GM21528 (cell line): Measurements from ENCODE around the gene VPS35L.

Experiments used
- ATAC-seq: cut with Tn5 transposase; IDR thresholded peaks from one replicate; pipeline ENCODE4 v1.9.1; 2021; ENCODE audit warnings: mild to moderate bottlenecking, moderate library complexity; ENCODE audit not compliant: unreplicated experiment, low FRiP score

VPS35L gene

DNA sequence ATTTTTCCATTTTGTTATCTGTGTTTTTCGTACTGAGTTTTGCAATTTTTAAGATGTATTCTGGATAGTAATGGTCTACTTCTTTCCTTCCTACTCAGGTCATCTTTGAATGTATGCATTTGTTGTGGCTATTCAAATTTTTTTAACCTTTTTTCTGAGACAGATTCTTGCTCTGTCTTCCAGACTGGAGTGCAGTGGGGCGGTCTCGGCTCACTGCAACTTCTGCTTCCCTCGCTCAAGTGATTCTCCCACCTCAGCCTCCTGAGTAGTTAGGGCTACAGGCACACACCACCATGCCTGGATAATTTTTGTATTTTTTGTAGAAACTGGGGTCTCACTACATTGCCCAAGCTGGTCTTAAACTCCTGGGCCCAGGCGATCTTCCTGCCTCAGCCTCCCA is 33.6 kb downstream of the VPS35L start:
- ATAC-seq = no peak

DNA sequence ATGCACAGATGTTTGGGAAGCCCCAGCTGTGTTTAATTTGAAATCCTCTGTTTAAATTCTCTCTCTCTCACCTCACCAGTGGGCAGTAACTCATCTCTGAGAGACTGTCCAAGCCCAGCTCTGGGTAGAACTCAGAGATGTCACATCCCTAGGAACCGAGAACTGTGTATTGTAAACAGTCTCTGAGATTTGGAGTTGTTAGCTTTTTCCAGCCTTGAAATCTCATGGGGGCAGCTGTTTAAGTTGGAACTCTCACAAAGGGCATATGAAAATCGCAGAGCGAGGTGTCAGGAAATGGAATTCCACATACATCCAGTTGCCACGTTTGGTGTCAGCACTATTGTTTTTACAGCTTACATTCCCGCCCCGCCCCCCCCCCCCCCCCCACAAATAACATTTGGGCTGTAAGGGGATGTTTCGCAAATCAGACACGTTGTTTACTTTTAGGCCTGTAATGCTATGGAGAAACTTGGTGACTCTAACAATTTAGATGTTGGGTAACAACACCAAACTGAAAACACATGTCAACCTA is 34.3 kb downstream of the VPS35L start:
- no peak for ATAC-seq

DNA sequence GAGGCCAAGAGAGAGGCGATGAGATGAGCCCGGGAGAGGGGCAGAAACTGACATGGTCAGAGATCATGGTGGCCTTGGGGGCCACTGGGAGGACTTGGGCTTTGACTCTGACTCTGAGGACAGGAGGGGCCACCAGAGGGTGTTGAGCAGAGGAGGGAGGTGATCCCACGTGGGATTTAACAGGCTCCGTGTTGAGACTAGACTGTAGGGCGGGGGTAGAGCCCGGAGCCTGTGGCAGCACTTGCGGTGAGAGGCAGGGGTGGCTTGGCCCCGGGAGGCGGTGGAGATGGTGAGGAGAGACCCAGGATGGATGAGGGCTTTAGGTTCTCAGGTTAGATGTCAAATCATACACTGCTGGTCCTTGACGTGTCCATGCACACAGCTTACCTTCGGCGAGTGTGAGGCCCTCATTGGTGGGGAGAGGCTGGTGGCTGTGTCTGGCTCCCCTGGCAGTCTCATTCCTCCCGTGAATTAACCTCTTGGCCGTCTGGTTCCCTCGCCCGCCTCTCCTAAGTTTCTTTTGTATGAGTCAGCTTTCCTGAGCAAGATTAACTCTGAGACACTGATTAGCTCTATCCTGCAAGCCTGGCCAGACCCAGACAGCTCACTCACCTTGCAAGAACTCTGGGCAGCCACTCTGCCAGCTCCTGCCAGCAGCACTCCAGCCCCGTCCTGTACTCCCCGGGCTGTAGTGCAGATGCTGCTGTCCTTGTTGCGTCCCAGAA is 39.7 kb downstream of the VPS35L start:
- ATAC-seq = no peak

DNA sequence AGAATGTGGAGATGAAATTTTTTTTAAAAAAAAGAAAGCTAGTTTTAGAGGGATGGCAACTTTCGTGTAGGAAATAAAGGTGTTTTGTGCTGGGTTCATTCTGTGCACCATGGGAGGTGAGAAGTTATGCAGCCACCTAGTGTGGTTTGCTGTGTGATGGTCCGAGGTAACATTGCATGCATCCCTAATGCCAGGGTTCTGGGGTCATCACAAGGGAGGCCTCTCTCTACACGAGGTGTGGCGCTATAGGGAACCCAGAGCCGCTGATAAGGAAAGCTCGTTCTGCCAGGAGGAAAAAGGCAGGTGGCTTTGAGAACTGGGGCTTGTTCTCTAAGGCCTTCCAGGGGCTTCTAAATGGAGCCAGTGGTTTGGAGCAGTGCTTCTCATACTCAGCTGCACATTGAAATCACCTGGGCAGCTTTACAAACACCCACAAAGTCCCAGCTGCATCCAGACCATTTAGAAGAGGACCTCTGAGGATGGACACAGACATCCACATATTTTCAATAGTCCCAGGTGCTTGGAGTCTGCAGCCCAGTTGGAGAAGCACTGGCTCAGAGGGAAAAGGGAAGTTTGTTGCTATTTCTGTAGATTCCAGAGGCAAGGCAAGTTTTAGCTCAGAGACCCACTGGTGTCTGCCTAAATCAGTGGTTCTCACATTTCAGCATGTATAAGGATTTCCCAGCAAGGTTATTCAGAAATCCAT is 43.5 kb downstream of the VPS35L start:
- no peak for ATAC-seq

DNA sequence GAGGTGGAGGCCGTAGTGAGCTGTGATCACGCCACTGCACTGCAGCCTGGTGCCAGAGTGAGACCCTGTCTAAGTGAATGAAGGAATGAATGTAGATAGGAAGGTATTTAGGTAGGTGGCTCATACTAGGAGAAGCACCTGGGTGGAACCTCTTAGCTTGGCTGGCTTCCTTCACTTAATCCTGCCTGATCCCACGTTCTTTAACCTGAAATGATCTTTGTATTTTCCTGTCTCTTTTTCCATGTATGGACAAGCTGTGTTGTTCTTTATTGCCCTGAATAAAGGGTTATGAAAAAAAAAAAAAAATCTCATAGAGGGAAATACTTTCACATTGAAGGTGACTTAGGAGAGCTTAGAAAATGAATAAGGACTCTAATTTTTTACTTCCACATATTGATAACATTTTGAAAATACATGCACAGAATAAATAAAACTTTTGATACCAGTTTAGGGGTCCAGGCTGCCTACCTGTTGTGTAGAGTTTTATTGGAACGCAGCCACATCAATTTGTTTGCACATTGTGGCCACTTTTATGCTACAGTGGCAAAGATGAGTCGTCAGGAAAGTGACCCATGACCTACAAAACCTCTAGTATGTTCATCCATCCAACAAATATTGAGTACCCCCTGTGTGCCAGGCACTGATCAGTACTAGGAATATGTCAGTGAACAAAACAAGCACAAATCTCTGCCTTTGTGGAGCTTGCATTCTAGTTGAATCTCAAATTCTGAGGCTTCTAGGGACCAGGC is 44.6 kb downstream of the VPS35L start:
- ATAC-seq = no peak

DNA sequence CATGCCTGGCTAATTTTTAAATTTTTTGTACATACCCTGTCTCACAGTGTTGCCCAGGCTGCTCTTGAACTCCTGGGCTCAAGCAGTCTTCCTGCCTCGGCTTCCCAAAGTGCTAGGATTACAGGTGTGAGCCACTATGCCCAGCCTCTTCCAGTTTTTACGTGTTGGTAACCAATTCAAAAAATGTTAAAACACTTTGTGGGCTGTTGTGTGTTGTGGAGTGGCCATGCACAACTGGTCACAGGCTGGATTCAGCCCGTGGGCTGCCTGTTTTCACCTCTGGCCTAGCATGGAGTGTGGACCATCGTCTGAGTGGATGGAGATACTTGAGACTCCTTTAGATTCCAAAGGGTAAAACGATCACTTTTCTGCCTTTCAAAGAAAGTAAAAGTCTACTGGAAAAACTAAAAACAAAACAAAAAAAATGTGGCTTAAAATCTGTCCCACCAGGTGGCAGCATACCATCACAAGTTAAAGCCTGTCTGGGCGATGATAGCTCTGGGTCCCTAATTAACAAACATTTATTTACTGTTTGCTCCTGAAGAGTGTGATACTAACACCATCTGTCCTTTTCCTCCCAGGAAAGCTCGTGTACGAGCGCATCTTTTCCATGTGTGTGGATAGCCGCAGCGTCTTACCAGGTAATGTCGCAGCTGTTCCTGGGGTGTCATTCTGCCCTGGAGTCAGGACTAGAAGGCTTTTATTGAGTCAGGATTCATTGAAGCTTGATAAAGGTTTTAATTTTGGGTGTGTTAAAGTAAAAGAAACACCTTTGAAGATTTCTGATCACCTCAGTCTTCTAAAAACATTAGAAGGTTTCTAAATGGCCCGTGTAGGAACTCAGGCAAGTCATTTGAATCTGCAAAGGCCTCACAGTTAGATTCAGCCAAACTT is 45.8 kb downstream of the VPS35L start:
- no peak for ATAC-seq

DNA sequence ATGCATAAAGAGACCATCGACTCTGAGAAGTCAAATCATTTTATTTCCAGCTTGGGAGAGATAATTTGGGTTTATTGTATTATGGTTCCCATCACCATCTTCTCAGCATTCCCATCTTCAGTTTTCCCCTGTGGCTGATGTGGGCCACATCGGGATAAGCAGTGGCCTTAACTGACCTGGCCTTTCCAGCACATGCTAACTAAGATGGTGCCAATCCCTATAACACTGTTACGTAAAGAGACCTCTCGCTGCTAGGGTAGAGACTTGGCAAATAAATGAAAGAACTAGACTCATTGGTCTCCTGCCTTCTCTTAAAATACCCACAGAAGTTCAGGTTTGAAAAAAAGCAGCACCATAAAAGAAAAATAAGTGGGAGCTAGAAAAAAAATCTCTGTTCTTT is 49.4 kb downstream of the VPS35L start:
- ATAC-seq = no peak

DNA sequence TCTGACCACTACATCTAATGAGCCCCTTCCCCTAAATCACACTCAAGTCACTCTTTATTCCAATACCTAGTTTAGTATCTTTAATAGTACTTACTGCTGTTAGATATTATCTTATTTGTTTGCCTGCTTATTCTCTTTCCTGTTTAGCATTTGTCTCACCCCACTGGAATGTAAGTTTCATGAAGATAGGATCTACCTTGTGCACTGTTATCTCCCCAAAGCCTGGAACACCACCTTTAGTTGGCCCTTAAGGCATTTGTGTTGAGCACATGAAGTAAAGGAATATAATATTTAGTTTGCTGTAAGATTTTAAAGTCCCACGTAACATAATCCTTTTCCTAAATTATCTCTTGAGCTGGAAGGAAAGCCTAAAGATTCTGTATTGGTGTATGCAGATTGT is 50.2 kb downstream of the VPS35L start:
- no peak for ATAC-seq

DNA sequence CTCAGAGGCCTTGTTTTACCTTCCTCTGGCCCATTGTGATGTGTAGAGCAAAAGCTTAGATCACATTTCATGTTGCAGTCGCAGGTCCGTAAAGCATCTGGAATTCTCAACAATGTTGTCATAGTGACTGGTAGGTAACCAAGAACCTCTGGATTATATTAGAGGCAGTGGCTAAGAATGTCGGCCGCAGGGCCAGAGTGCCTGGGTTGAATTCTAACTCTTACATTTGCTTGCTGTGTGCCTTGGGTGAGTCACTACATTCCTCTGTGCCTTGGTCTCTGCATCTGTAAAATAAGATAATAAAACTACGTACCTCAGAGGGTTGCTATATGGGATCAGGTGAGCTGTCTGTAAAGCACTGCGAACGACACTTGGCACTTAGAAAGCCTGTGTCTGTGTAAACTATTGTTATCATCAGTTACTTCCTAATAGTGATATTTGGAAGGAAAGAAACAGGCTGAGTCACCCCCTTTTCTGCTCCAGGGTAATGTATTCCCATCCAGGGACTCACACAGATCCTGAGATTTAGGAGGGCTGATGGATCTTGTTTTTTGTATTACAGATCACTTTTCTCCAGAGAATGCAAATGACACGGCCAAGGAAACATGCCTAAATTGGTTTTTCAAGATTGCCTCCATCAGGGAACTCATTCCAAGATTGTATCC is 52.2 kb downstream of the VPS35L start:
- ATAC-seq = no peak

DNA sequence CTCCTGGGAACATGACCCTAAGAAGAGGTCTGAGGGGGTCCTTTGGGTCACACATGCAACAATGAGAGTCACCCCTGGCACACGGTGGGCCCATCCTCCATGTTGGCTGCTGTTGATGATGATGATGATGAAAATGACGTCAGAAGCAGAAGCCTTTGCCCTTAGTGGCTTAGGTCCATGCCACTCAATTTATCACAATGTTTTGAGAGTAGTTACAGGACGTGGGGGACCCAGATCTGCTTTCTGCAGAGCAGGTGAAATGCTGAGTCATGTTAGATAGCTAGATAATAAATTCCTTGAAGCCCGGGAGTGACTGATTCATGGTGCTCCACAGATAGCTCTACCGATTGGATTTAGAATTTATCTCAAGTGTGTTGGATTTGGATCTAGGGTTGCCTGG is 53.9 kb downstream of the VPS35L start:
- no peak for ATAC-seq

DNA sequence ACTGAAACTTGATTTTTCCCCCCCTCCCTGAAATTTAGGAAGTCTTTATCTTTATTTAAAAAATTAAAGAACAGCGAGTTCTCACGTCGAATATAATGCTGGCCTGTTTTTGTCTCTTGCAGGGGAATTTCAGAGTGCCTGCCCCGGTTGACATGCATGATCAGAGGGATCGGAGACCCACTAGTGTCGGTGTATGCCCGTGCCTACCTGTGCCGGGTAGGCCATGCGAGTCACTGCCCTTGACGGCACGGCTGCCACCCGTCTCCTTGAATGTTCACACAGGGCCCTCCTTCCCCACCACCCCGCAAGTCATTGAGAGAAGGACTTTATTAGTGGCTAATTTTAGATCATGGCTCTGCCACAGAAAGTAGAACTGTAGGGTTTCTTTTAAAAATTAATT is 54.7 kb downstream of the VPS35L start:
- ATAC-seq = no peak

DNA sequence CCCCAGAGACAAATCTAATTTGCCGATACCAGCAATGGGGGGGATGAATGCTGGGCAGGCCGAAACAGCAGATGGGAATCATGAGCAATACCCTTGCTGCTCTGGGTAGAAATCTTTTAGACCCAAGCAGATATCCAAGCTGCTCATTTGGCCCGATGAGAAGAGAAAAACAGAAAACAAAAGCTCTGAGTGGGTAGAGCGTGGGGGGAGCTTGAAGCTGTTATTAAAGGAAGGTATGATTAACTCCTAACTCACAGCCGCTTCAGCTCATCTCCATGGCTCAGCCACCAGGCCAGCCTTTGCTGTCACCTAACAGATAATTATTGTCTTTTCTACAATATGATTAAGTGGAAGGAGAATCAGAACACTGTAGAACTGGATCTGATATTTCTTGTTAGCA is 58.3 kb downstream of the VPS35L start:
- no peak for ATAC-seq

DNA sequence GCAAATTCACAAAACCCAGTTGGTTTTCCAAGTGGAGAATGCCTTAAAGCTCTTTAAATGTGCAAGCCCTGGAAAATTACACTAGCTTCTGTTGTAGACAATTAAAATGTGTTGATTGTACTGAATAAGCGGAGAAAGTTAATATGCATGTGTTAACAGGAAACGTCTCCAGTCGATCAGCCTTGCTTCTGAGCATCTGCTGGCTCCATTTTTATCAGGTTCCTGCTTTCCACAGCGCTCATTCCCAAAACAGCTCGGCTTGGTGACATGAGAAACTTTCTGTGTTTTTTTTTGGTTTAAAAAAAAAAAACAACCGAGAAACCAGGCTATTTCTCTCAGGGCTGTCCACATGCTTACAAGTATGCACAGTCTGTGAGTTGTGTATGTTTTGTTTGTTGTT is 60.7 kb downstream of the VPS35L start:
- no peak for ATAC-seq

DNA sequence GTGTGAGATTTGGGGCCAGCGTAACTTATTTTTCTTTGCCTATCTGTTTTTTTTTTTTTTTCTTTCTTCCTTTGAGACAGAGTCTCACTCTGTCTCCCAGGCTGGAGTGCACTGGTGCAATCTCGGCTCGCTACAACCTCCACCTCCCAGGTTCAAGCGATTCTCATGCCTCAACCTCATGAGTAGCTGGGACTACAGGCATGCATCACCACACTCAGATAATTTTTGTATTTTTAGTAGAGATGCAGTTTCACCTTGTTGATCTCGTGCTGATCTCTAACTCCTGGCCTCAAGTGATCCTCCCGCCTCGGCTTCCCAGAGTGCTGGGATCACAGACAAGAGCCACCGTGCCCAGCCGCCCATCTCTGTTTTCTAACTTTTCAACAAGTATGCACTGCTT is 63.4 kb downstream of the VPS35L start:
- ATAC-seq = no peak

DNA sequence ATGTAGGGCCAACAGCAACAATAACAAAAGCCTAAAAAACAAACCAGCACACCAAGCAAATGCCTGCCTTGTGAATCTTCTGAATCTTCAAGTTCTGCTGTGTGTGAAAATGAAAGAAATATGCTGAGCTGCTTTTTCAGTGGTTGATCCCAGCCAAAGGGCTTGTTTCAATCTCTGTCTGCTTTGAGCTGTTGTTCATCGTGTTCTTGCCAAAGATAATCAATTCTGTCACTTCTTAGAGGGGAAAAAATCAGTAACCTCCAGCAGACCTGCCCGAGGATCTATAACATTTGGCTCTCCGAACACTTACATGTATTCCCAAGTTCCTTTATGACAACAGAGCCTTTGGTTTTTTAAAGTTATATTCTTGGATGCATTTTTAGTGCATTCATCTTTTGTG is 65.9 kb downstream of the VPS35L start:
- no peak for ATAC-seq

DNA sequence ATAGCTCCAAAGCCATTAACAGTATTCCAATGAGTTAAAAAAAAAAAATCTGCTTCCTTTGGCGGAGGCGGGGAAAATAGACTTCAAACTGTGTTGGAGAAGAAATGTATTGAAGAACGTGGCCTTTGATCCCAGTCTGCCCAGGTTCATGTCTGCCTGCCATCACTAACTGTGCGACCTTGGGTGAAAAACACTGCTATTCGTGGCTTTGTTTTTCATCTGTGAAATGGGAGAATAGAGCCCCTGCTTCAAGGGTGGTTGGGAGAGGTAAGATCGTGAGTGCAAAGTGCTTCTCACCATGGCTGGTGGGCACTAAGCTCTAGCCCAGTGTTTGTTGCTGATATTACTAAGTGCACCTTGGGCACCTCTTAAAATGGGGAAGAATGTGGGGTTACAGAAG is 69.5 kb downstream of the VPS35L start:
- no peak for ATAC-seq

DNA sequence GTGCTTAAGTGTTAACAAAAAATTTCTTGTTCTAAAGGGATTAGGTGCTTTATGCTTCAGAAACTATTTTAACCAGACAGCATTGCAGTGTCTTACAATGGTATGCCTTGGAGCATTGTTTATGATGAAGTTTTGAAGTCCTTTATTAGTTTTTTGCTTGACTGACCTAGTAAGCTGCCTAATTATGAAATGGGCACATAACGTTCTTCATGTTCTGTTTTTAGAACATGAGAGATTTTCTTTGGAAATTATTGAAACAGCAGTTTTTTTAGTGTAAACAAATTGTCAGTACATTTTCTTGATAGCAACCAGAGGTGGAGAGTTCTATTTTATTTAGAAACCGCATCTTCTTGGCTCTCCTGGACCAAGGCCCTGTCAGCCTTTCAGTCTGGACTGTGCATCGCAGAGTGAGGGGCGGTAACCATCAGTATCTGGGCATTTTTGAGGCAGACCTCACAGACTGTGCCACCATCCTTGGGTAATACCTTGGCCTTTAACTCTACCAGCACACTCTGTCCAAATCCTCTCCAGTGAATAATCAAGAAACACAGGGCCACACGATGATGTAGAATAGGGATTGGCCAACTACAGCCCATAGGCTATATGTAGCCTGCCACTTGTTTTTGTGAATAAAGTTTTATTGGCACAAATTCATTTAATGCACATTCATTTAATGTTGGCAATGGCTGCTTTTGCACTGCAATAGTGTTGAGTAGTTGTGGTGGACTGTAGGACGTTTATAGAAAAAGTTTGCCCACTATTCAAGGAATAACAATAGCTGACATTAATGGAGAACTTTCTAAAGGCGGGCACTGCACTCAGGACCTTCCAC is 81.1 kb downstream of the VPS35L start:
- no peak for ATAC-seq

DNA sequence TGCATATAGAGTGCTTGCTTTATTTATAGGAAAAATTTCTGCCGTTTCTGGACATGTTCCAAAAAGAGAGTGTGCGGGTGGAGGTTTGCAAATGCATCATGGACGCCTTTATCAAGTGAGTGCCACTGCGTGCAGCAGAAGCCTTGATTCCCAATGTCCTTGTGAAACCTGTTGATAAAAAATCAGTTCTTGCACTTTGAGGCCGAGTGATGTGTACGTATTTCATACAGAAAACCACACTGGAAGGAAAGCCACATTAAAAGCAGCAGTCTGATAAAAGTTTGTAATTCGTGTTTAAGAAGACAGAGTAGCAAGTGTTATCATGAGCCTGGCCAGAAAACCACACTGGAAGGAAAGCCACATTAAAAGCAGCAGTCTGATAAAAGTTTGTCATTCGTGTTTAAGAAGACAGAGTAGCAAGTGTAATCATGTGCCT is 84.5 kb downstream of the VPS35L start:
- ATAC-seq = no peak

DNA sequence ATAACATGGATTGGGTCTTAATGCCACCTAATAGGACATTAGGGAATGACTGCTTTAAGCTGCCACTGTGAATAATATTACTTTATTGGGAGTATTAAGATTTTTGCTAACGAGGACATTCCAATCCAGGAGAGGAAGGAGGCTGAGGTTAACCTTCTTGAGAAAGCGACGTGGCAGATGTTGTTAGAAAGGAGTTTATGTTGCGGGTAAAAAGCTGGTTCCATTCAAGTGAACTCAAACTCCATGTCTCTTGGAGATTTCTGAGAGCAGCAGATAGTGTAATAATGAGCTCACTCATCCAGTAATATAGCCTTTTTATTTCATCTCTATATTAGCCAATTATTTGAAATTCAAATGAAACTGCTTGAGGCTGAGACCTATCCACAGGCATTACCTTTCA is 87.0 kb downstream of the VPS35L start:
- ATAC-seq = no peak
